Islet precursor cell (in vitro differentiated cells): Measurements from ENCODE around the gene ACR.

Source experiments
- DNase-seq: peaks from one replicate; pipeline ENCODE4 v3.0.0-alpha.2; 2018

ACR gene

GRCh38 chr22:50703726-50704509, 34.1 kb upstream of the ACR start:
- no peak for DNase-seq

- no peak for DNase-seq
These were observed 33.3 kb upstream of the ACR start for GRCh38 chr22:50704510-50705218.

- DNase-seq: peak; percentile 92
These were observed 32.7 kb upstream of the ACR start for GRCh38 chr22:50705219-50705691.

- DNase-seq: no peak
These were observed 32.1 kb upstream of the ACR start for GRCh38 chr22:50705851-50706351.

GRCh38 chr22:50706481-50707125, 31.4 kb upstream of the ACR start:
- no peak for DNase-seq

- DNase-seq: no peak
These were observed 29.5 kb upstream of the ACR start for GRCh38 chr22:50708474-50708873.

- no peak for DNase-seq
These were observed 29.0 kb upstream of the ACR start for GRCh38 chr22:50708996-50709395.

GRCh38 chr22:50710221-50710620, 27.8 kb upstream of the ACR start:
- no peak for DNase-seq

GRCh38 chr22:50710886-50711285, 27.1 kb upstream of the ACR start:
- DNase-seq: no peak

- DNase-seq: no peak
These were observed 26.3 kb upstream of the ACR start for GRCh38 chr22:50711446-50712340.

- DNase-seq: no peak
These were observed 25.5 kb upstream of the ACR start for GRCh38 chr22:50712341-50713007.

- DNase-seq: no peak
These were observed 25.0 kb upstream of the ACR start for GRCh38 chr22:50713008-50713385.

GRCh38 chr22:50713571-50714056, 24.4 kb upstream of the ACR start:
- DNase-seq: no peak

- DNase-seq: no peak
These were observed 23.9 kb upstream of the ACR start for GRCh38 chr22:50714150-50714549.

GRCh38 chr22:50714631-50715179, 23.3 kb upstream of the ACR start:
- no peak for DNase-seq

GRCh38 chr22:50715250-50715649, 22.8 kb upstream of the ACR start:
- DNase-seq: no peak

GRCh38 chr22:50715776-50716175, 22.2 kb upstream of the ACR start:
- no peak for DNase-seq

- DNase-seq: no peak
These were observed 21.5 kb upstream of the ACR start for GRCh38 chr22:50716290-50717024.

- DNase-seq: no peak
These were observed 20.2 kb upstream of the ACR start for GRCh38 chr22:50717709-50718351.

GRCh38 chr22:50718352-50718709, 19.7 kb upstream of the ACR start:
- DNase-seq: no peak
